Fibroblast of skin of left biceps (primary cell): ENCODE data around the gene ACKR1.

Experiments
- DNase-seq, 2 experiments: peaks; one replicate each; pipeline ENCODE4 v3.0.0-alpha.2; 2013; ENCODE audit warnings: low read depth in 2 of 2

Gene ACKR1

DNA sequence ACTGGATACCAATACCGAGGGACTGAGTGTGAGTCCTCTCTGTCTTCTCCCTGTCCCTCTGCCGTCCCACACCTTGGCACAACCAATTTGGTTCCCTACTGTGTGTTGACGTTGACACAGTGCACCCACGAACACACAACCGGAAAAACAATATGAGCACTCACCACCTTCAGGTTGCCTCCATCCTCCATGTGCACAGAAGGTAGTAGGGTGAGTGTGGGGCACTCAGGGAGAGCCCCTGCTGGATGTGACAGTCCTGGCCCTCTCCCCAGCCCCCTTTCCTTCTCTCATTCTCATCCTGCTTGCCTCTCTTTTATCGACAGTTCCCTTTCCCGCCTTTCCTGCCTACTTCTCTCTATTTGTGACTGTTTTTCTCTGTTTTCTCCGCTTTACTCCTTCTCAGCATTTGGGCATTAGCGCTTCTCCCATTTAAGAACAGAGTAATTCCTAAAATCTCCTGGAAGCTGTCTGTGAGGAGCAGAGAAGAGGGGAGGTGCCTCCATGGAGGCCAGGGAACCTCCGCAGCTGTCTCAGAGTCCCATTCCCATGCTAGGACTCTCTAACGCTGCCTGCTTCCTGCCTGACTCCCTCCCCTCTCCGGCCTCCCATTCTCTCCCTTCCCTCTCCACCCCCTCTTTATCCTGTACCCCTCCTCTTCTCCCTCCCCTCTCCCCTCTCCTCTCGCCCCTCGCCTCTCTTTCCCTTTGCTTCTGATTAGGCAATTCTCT is 16.9 kb upstream of the ACKR1 start:
- no peak for DNase-seq

DNA sequence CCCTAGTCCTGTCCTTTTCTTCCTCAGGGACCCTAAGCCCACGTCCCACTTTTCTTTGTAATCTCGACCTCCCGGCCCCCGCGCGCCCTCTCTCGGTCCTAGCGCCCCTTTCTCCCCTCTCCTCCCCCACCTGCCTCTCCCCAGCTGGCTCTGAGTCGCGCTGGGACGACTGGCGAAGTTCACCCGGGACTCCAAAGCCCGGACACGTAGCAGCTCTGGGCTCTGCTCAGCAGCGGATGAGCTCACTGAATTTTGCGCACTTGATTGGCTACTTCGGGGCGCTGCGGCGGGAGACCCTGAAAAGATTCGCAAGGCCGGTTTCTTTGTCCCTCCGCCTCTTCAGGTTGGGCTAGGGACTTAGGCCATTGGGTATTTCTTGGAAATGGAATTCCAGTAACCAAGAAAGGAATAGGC is 16.3 kb upstream of the ACKR1 start:
- DNase-seq = no peak

DNA sequence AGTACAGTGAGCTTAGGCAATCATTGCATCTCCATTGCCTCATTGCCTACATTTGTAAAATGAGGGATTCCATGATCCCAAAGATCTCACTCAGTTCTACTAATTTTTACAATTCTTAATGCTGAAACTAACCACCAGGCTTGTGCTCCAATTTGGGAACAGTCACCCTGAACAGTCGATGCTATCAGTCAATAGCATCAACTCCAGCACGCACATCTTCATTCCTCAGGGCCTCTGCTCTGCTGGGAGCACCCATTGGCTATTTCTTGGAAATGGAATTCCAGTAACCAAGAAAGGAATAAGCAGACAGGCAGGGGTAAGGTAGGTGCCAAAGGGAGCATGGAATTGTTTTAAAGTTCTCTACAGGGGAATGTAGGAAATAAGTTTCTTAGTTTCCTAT is 14.2 kb upstream of the ACKR1 start:
- no peak for DNase-seq

DNA sequence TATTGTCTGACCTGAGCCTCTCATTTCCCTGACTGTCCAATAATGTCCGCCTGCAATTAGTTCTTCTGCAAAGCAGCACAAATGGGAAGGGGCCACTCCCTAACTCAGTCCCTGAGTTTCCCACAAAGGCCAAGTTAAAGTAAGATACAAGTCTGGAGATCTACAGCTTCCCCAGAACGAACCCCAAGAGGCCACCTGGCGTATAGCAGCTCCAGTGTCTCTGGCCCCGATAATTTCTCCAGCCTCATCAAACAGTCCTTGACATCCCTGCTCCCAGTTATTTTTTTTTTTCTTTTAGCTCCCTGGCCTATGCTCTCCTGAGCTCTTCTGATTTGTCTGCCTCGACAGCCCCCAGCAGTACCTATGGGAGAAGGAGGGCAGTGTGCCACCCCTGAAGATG is 8.1 kb upstream of the ACKR1 start:
- DNase-seq = no peak

DNA sequence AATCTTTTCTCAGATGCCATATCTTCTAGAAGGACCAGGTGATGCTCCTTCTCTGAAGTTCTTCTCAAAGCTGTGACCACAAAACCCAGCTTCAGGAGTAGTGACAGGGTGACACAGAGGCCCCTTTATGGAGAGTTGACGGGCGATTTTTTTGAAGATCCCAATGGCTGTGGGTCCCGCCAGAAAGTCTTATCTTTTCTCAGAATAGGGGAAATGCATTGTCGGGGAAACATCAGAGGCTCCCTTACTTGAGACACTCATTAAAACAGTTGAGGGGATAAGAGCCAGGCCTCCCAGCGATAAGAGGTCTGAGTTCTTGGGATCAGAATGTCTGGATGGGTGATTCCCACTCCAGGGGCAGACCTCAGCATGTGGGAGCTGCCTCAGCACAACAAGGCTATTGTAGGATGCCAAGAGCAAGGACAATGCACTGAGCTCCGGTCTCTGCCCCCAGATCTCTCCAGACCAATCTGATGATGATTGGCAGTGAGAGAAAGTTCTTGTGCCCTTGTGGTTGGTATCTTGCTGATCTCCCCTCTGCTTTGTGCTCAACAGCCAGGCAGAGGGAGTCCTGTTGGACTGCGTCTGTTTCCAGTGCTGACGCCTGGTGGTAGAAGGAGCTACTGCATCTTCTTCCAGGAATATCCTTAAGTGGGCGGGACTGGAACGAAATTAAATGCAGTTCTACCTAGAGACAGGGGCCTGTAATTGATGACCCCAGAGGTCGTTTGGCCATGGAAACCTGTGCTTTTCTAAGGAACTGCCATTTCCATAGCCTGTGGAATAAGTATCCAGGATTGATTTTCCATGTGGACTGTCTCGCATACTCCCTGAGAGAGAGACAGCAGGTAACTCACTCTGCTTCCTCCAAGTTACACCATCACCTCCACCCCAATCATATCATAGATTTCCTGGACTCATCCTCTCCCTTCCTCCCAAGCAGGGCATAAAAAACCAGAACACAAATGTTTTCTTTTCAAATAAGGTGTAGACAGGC is 6.8 kb upstream of the ACKR1 start:
- DNase-seq = peak; percentile 25 to 35

DNA sequence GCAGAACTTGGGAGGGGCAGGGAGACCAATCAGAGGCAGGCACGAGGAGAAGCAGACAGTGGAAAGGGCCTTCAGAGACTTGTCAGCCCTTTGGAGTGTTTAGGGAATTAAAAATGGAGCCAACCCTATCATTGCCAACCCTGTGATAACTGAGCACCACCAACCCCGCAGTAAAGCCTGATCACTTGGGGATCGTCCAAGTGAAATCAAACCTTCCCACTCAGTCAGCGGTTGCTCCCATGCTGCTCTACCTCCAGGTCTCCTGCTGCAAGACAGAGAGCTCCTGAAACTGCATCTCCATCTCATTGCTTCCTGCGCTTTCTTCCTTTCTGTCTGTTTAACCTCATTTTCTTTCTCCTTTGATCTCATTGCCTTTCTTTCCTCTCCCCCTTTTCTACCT is 4.8 kb upstream of the ACKR1 start:
- DNase-seq = no peak

DNA sequence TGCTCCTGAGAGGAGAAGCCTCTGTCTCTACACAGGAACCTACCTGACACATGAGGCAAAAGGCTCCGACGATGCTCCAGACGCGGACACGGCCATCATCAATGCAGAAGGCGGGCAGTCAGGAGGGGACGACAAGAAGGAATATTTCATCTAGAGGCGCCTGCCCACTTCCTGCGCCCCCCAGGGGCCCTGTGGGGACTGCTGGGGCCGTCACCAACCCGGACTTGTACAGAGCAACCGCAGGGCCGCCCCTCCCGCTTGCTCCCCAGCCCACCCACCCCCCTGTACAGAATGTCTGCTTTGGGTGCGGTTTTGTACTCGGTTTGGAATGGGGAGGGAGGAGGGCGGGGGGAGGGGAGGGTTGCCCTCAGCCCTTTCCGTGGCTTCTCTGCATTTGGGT is 3.9 kb upstream of the ACKR1 start:
- DNase-seq = no peak

DNA sequence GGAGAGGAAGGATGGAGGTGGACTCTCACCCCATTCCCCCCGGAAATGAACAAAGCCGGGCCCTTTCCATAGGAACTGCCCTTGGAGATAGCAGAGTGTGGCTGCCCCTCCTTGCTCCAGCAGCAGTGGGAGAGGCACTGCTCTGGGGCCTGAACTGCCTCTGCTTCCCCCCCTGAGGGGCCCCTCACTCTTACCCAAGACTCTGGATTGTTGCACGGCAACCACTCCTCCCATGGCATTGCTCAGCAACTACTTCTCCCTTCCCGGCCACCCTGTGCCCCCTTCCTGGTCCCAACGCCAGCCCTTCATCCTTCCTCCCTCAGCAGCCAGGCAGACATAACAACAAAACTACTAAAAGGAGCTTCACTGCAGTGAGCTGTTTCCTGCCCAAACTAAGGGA is 3.0 kb upstream of the ACKR1 start:
- DNase-seq = no peak

DNA sequence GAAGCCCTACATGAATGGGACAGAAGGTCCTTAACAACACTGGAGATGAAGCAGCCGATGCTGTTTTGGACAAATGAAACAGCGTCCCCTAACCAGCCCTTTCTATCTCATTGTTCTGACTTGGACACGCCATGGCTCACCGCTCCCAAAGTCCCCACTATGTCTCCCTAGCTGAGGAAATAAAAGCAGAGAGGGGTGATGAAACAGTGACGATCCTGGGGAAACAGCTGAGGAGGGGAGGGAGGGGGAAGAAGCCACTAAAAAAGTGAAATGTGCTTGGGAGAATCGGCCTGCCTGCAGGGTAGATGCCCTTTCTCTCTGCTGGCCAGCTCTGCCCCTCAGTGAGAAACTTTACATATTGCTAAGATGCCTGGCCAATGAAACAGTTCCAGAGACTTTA is 1.1 kb upstream of the ACKR1 start:
- no peak for DNase-seq

DNA sequence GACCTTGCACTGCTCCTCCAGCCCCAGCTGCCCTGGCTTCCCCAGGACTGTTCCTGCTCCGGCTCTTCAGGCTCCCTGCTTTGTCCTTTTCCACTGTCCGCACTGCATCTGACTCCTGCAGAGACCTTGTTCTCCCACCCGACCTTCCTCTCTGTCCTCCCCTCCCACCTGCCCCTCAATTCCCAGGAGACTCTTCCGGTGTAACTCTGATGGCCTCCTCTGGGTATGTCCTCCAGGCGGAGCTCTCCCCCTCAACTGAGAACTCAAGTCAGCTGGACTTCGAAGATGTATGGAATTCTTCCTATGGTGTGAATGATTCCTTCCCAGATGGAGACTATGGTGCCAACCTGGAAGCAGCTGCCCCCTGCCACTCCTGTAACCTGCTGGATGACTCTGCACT is 550 bp downstream of the ACKR1 start:
- no peak for DNase-seq

DNA sequence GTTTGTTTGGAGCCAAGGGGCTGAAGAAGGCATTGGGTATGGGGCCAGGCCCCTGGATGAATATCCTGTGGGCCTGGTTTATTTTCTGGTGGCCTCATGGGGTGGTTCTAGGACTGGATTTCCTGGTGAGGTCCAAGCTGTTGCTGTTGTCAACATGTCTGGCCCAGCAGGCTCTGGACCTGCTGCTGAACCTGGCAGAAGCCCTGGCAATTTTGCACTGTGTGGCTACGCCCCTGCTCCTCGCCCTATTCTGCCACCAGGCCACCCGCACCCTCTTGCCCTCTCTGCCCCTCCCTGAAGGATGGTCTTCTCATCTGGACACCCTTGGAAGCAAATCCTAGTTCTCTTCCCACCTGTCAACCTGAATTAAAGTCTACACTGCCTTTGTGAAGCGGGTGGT is 1.4 kb downstream of the ACKR1 start:
- DNase-seq = no peak

DNA sequence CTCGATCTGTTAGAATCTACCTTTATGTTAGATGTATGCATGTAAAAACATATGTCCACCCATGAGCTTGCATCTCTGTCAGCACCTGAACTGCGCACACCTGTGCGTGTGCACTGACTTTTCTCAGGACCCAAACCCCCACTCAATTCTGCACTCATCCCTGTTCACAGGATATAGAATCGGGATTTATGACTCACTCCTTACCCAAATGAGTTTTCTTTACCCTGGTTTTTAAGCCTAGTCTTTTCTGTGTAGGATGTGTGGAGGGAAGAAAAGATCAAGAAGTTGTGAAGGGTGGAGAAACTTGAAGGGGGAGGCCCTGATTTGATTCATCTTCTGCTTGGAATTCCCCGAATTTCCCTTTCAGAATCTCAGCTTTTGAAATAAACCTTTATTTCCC is 2.4 kb downstream of the ACKR1 start:
- DNase-seq = no peak

DNA sequence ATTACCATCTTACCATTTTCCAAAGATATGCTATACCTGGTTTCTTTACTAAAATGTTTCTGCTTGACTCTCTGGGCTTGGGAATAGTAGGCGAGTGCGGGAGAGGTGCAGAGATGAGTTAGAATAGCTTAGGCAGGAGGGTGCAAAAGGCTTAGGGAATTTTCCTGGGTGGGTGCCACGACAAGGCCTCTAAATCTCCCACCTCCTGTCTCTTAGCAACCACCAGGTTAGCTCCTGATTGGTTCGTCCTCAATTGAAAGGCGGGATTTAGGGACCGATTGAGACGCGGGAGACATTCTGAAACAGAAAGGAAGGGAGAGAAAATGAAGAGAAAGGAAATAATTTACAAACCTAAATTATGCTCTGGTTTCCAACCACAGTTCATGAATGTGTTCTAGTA is 3.1 kb downstream of the ACKR1 start:
- no peak for DNase-seq

DNA sequence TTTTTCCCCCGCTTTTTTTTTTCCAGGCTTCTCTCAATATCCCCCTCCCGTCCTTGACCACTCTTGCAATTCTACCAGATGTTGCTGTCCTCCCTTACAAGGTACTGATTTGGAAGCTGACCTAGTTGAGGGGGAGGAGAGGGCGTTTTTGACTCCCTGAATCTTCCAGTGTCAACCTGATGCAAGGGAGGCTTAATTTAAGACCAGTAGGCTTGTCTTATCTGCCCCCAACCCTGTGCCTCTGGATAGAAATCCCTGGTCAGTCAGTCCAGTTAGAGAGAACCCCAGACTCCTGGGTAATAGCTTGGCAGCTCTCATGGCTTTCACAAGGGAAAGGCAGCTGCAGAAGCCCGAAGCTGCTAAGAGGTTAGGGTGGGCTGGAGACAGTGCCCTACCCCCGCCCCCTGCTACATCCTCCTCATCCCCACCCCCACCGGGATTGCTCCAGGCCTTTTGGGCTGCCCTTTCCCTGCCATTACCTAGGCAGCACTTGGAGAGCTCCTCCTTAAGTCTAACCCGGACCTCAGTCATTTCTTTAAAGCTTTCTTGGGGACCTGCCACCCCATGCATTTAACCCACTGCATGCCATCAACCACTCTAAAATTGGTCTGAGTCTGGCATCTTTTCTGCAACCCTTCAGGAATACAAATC is 3.6 kb downstream of the ACKR1 start:
- no peak for DNase-seq

DNA sequence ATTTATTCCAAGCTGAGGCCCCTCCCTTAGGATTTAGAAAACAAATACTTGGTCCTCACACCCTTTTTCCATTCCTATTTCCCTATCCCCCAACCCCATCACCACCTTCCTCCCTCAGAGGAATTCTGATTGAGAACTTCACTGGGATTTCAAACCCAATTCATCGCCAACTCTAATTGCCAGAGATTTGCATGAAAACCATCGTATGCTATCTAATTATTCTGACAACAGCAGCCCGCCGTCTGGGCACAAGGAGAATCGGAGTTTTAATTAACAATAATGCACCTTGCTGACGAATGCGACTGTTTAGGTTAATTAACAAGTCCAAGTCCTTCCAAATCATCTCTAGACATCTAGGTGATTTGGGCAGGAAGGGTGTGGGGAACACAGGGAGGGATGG is 4.4 kb downstream of the ACKR1 start:
- no peak for DNase-seq

DNA sequence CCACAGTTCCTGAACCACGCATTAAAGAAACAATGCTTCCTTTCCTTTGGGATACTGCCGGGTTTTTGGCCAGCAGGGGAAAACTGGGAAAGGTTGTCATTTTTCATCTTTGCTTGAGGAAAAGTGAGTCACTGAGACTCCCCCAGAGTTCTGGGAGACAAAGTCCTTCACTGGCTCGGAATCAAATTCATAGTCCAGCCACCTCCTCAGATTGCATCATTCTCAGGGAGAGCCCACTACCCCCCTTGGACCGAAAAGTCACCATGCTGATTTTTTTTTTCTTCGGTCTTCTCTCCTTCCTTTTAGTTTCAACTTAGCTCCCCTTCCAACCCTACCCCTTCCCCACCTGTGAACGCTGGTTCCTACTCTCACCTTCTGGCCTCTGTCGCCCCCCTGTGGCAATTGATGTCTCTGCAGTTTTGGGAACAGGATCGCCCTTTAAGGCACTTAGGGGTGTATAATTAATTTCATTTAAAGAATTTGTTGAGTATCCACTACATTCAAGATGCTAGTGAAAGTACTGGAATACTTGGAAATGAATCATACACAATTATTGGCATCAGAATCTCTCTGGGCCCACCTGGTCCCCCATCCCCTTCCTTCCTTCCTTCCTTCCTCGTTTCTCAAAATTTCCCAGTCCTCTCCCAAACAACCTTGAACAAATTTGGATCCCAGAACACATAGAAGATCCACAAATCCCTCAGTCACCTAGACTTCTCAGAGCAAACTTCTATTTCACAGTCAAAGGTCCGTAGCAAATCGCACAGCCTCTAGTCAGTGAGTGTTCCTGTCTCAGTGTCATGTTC is 6.9 kb downstream of the ACKR1 start:
- DNase-seq = no peak

DNA sequence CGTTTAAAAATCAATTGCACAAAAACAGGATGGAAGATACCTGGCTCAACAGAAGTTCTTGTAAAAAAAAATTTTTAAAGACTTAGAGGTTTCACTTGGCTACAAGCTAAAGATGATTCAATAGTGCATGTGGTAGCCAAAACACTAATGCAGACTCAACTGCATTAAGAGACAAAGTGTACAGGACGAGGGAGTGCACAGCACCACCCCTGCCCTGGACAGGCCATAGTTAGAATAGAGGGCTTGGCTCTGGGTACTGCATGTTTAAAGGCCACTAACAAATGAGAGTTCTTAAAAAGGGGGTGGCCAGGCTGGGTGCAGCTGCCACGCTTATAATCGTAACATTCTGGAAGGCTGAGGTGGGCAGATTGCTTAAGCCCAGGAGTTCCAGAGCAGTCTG is 7.9 kb downstream of the ACKR1 start:
- DNase-seq = no peak

DNA sequence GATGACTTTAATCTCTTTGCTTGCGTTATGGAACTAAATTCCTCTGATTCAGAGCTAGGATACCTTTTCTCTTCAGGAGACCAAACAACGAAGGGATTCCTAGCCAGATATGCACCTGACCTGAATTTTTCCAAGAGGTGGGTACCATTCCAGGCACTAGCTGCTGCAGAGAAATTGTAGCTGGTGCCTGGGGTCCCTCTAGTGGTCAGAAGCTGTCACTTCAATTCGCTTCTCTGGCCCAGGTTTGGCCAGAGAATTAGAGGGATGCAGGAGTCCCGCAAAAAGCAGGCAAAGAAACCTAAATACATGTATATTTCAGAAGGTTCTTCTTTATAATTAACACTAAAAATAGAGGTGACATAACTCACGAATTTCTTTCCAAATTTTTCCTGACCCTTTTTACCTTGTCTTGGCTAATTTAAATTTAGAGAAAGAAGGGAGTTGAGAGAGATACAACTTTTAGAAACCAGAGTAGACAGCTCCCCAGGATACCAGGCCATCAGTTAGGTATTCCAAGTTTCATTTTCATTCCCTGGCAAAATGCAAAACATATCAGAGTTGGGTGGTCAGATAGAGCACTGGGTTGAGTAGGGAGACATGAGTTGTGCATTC is 9.6 kb downstream of the ACKR1 start:
- DNase-seq = peak in 1 of 2 experiments; percentile 4

DNA sequence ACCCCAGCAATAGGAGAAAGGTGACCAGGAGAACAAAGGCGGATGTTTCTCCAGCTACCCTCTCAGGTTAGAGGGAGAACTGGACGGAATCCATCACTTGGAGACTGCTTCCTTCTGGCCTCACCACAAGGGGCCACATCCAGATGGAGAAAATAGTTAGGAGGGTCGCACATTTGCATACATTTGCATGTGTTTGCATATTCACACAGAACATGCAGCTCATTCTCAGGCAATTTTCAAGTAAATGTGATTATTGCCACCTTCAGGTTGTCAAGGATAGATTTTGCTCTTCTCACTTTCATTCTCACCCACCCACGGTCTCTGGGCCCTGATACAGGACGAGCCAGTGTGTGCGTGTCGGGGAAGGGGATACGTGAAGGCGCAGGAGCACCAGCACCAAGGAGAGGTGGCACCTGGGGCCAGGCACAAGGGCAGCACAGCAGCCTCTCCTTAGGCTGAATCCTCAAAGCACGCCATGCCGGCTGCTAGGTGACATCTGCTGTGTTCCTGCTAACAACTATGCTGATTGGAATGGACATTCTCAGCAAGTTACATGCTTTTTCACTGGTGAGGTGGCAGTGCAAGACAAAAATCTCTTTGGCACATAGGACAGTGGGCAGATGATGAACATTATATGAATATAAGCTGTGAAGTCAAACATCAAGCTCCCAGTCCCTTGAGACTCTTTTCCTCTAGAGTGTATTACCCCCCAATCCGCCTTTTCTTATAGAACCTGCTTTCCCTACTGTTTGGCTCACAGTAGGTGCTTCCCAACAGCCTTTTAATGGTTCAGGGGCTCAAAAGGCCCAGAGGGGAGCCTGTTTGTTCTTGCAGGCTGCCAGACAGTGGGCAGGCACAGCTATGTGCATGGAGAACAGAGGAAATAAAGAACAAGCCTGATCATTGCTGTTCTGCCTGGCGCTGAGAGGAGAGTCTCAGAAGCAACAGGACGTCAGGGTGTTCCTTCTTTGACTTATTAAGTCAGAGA is 14.3 kb downstream of the ACKR1 start:
- no peak for DNase-seq
